ENCODE results near the gene NELFCD. TPM values are rescaled to one million over a fixed set of nuclear protein-coding genes. Genes with fewer than 3 reads are reported as not detected.

Gene NELFCD
- total RNA-seq, 1 experiment from 2014 or later: 58.0 TPM

DNA sequence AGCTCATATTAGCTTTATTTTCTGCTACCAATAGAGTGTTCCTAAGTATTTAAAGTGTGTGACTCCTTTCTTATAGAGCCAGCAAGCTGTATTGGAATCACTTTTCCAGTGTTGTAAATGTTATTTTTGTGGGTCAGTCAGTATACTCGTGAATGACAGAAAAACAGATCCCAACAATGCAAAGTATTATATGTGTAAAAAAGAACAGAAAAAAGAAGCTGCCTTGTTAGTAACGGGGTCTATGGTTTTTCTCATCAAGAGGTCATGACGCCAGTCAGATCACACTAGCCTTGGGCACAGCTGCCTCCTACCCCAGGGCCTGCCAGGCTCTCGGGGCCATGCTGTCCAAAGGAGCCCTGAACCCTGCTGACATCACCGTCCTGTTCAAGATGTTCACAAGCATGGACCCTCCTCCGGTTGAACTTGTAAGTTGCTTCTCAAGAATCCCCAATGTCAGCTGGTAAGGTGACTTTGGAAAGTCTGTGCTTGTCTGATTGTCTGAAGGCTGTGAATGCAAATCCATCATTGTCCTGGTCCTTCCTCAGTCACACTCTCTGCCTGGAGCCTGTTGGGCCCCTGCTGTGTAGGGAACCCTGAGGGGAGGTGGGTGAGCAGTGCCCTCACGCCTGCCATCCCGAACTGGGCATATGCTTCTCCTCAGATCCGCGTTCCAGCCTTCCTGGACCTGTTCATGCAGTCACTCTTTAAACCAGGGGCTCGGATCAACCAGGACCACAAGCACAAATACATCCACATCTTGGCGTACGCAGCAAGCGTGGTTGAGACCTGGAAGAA, 9.8 kb downstream of the NELFCD start:
- in situ Hi-C loops (cut with HindIII; ENCODE audit: low sequenced_read_pairs): no loop called here
- DNase-seq (ENCODE audit: low spot score): no peak

DNA sequence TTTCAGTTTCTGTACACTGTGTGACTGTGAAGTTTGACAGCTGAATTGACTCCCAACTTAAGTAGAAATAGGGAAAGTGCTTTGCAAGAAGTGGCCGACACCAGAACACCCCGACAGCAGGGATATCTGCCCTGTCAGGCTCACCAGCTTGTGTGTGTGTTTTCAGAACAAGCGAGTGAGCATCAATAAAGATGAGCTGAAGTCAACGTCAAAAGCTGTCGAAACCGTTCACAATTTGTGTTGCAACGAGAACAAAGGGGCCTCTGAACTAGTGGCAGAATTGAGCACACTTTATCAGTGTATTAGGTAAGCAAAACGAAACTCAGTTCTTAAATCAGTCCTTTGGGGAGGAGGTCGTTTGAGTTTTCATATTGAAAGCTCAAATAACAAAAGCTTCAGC, 10.7 kb downstream of the NELFCD start:
- DNase-seq (ENCODE audit: low spot score): no peak
- in situ Hi-C loops (cut with HindIII; ENCODE audit: low sequenced_read_pairs): no loop called here

DNA sequence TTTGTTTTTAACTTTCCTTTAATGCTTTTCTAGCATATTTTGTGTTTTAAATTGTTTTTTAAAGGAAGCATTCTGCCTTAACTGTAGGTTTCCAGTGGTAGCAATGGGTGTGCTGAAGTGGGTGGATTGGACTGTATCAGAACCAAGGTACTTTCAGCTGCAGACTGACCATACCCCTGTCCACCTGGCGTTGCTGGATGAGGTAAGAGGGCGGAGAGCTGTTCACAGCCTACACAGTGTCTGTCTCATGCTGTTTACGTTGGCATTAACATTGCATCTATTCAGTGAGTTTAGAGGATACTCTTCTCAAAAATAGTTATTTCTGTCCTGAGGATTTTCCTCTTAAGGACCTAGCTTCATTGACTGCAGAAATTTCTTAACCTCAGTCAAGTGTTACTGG, 11.9 kb downstream of the NELFCD start:
- in situ Hi-C loops (cut with HindIII; ENCODE audit: low sequenced_read_pairs): no loop called here
- DNase-seq (ENCODE audit: low spot score): no peak

DNA sequence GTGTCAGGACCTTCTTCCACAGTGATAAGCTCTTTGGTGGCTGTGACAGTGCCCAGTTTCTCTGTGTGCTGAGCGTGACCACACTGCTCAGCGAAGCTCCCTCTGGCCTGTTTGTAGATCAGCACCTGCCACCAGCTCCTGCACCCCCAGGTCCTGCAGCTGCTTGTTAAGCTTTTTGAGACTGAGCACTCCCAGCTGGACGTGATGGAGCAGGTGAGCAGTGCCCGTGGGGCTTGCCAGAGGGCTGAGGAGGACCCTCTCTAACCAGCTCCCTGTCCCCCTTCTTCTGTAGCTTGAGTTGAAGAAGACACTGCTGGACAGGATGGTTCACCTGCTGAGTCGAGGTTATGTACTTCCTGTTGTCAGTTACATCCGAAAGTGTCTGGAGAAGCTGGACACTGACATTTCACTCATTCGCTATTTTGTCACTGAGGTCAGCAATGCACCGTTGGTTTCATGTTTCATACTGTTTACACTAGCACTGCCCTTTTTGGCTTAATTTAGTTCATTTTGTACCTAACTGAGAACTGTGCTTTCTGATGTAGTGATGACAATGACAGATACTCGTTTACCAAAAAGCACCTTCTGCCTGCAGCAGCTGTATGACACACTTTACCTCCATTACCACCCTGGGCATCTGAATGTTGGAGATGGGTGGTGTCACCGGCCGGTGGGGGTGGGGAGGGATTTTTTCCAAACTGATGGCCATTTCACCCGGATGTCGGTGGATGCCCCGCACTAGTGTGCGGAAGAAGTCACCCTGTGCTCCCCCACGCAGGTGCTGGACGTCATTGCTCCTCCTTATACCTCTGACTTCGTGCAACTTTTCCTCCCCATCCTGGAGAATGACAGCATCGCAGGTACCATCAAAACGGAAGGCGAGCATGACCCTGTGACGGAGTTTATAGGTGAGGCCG, 12.5 kb downstream of the NELFCD start:
- in situ Hi-C loops (cut with HindIII; ENCODE audit: low sequenced_read_pairs): no loop called here
- DNase-seq (ENCODE audit: low spot score): no peak

DNA sequence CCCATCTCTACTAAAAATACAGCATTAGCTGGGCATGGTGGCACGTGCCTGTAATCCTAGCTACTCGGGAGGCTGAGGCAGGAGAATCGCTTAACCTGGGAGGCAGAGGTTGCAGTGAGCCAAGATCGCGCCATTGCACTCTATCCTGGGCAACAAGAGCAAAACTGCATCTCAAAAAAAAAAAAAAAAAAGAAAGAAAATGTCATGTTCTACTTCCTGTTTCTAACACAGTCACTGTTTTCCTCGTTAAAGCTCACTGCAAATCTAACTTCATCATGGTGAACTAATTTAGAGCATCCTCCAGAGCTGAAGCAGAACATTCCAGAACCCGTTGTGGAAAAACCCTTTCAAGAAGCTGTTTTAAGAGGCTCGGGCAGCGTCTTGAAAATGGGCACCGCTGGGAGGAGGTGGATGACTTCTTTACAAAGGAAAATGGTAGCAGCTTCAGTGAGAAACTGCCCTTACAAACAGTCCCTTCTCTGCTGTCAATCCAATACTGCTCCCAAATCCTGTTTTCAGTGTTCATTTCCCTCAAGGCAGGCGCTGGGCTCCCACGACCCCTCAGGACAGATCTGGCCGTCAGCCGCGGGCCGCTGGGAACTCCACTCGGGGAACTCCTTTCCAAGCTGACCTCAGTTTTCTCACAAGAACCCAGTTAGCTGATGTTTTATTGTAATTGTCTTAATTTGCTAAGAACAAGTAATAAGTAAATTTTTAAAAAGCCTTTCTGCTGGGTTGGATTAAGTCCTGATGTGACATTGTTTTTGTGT, 13.5 kb downstream of the NELFCD start:
- DNase-seq (ENCODE audit: low spot score): no peak
- in situ Hi-C loops (cut with HindIII; ENCODE audit: low sequenced_read_pairs): no loop called here

DNA sequence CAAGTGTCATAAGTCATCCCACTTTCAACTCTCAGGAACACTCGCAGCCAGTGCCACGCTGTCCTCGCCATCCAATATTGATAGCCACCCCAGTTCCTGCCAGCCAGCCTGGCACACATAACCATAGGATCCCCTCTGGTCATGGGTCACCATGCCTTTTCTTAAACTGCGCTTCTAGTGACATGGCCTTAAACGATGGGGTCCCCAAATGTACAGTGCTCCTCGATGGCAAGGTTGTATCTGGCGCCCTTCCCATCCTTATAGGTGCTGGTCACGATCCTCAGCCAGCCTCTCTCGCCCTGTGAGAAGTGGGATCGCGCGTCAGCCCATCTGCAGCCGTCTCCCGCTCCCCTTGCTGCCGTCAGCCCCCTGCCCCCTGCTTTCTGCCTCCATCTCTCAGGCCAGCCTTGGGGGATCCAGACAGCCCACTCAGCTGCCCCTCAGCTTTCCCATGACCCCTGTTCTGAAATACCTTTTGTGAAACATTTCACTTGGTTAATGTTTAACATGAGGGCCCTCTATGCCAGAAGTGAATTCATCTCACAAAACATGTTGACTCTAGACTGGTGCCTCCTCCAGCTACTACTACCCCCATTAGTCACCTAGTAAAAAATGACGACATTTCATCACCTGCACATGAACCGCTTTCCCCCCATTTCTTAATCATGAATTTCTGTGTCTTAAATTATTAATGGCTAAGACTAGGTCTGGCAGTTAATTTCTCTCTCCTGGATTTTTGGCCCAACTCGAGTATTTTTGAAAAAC, 14.6 kb downstream of the NELFCD start:
- in situ Hi-C loops (cut with HindIII; ENCODE audit: low sequenced_read_pairs): no loop called here

DNA sequence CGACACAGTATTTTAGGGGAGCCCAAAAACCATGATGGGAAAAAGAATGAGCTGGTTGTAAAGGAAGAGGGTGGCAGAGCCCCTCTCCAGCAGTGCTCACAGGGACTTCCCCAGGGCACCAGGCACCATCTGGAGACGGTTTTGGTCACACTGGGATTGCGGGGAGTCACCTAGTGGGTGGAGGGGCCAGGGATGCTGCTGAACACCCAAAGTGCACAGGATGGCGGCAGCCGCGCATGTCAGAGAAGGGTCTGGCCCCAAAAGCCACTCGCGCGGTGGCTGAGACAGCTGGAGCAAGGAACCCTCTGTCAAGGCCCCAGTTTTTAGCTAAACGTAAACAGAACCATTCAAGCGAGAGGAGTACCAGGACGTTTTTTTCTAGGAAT, 15.2 kb downstream of the NELFCD start:
- no peak for DNase-seq (ENCODE audit: low spot score)

More for the DNA sequence above, 14.6 kb downstream of the NELFCD start:
- DNase-seq (ENCODE audit: low spot score): no peak

DNA sequence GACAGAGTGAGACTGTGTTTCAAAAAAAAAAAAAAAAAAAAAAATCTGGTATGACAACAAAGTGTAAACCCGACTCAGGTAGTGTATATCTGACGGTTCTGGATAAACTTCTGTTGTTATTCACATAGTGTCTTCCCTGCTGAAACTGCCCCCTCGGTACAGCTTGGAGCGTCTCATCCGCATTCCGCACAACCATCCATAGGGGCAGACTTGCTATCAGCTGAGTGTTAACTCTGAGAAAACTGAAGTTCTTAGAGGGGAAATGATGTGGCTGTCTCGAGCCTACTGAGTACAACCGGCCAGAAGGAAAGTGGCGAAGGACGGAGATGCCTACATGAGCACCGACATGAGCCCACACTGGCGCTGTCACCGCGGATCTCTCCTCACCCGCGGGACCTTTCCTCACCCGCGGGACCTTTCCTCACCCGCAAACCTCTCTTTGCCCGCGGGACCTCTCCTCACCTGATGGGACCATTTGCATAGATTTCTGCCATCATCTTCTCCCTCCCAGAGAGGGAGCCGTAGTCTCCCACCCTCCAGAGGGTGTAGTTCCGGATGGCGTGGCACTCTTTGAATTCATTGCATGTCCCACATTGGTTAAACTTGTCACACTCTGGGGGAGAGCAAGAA, 16.2 kb downstream of the NELFCD start:
- no peak for DNase-seq (ENCODE audit: low spot score)
- in situ Hi-C loops (cut with HindIII; ENCODE audit: low sequenced_read_pairs): no loop called here

More for the DNA sequence above, 15.2 kb downstream of the NELFCD start:
- in situ Hi-C loops (cut with HindIII; ENCODE audit: low sequenced_read_pairs): no loop called here

DNA sequence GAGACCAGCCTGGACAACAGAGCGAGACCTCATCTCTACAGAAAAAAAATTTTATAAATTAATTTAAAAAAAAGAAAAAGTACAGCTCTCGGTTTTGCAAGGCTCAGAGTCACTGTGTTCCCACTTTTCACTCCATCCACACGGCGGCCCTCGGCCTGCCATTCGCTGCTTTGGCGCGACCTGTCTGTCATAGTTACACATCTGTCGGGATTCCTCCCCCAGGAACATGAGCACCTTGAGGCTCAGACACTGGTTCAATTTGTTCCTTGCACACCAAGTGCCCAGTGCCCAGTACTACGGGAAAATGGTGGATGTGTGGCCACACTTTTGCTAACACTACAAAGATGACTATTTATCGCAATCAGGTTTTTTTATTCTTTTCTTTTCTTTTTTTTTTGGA, 17.6 kb downstream of the NELFCD start:
- in situ Hi-C loops (cut with HindIII; ENCODE audit: low sequenced_read_pairs): no loop called here
- DNase-seq (ENCODE audit: low spot score): no peak

DNA sequence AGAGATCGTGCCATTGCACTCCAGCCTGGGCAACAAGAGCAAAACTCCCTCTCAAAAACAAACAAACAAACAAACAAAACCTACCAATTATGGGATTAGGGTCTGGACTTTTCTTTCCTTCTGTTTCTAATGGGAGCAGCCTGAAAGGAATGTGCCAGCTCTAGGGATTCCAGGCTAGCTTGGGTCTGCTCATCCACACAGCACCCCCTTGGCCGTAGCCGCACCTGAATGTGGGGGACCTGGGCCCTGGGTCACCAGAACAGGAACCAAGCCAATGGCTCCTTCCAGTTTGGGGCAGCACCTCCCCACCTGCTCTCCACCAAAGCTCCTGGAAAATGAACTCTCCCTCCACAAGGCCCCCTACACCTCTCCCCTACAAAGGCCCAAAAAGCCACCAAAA, 19.3 kb downstream of the NELFCD start:
- in situ Hi-C loops (cut with HindIII; ENCODE audit: low sequenced_read_pairs): no loop called here
- DNase-seq (ENCODE audit: low spot score): no peak

DNA sequence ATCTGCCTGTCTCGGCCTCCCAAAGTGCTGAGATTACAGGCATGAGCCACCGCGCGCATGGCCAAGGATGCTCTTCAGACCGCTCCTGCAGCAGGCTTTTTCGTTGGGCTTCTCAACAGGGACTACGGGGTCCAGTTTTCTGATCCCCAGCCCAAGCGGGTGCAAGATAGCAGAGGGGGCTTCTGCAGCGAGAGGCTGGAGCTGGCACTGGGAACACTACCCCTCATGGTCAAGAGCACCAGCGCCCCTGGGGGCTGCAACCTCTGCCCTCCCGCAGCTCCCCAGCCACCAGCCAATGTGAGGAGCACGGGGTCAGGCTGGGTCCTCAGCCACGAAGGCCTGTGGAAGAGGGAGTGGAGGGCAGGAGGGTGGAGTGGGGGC, 20.0 kb downstream of the NELFCD start:
- in situ Hi-C loops (cut with HindIII; ENCODE audit: low sequenced_read_pairs): no loop called here
- DNase-seq (ENCODE audit: low spot score): no peak

DNA sequence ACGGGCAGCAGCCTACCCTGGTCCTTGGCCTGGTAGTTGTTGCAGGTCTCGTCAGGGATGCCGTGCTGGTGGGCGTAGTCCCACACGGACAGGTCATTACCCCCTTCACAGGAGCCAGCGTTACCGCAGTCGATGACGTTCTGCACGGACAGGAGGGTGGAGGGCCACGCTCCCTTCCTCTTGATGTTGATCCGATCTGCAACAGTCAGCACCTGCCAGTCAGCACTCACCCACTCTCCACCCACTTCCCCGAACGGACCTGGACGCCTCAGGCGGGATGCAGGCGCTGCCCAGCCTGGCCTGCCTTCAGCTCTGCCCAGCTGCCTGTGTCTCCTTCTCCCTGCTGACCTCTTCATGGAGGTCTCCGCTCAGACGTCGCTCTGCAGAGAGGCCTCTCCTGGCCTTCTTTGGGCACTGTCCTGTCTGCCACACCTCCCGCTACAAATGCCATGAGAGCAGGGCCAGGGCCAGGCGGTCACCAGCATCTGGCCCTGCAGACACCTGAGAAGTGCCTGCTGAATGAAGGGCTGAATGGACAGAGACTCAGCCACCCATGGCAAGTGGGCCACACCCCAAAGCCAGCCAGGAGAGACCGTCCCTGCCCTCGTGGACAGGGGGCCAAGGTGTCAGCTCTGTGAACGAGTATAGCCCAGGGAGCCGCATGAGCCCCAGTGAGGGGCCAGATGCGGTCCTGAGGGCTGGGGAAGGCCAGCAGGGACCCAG, 20.6 kb downstream of the NELFCD start:
- no peak for DNase-seq (ENCODE audit: low spot score)
- in situ Hi-C loops (cut with HindIII; ENCODE audit: low sequenced_read_pairs): no loop called here

DNA sequence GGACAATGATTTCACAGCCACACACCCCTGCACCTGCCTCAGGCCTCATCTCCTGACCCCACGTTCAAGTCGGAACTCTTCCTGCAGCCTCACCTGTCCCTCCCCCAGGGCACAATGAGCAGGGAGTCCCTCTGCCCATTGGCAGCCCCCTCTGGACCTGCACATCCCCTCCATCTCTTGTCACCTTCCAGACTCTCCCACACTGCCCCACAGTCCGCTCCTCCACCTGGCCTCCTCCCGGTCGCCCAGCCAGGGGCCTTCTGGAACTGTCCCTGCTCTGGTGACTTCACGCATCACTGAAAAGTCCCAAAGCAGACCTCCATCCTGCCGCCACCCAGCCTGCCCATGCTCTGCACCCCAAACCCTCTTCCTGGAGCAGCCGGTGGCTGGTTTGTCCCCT, 21.3 kb downstream of the NELFCD start:
- DNase-seq (ENCODE audit: low spot score): no peak
- in situ Hi-C loops (cut with HindIII; ENCODE audit: low sequenced_read_pairs): no loop called here

DNA sequence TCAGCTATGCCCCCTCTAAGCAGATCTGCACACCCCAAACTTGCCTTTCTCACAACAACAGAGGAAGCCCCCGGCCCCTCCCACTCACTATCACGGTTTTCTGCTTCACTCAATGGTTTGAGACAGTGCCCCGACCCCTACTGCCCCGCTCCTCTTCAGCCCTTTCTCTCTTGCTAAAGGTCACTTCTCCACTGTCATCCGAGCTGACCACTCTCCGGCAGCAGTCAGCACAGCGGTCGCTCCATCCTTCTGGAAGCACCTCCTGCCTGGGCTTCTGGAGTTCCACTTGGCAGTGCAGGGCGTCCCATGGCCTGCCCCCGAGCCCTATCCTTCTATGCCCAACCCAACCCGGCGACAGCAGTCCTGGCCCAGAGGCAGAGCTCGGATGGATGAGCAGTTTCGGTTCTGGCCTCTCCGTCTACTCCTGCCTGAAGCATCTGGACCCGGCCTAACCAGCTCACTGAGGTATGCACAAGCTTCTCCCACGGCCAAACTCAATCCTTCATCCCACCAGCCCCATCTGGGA, 21.9 kb downstream of the NELFCD start:
- in situ Hi-C loops (cut with HindIII; ENCODE audit: low sequenced_read_pairs): no loop called here

DNA sequence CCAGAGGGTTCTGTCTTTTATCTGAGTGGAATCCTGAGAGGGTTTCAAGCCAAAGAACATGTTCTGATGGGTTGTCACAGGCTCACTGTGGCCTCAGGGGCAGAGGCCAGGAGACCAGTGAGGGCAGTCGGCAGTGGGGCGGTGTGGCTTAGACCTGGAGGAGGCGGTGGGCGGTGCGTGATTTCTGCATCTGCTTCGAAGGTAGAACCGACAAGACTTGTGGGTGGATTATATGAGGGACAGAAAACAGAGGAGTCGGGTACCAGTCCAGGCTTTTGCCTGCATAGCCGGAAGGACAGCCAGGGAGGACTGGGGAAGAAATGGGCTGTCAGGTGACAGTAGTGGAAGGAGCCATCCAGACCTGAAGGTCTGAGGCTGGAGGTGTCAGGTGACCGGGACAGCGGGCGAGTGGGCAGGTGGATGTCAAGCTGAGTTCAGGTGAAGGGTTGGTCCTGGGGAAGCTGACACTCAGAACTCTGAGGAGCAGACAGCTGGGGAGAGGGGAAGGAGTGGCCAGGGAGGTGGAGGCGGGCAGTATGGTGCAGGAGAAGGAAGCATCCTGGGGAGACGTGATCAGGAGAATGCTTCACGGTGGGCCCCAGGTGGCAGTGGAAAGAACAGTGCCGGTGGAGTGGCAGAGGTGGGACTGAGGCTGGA, 22.9 kb downstream of the NELFCD start:
- in situ Hi-C loops (cut with HindIII; ENCODE audit: low sequenced_read_pairs): no loop called here

More for the DNA sequence above, 21.9 kb downstream of the NELFCD start:
- no peak for DNase-seq (ENCODE audit: low spot score)

DNA sequence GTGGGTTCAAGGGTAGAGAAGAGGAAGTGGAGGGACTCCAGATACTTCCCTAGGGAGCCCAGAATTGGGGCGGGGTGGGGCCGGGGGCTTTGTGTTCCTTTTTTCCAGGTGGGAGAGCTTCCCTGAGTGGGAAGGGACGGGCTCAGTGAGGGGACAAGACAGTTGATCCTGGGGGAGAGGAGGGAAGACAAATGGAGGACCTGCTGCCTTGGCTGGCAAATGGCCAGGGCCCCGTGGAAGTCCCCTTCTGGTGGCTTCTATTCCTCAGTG, 23.4 kb downstream of the NELFCD start:
- in situ Hi-C loops (cut with HindIII; ENCODE audit: low sequenced_read_pairs): no loop called here

More for the DNA sequence above, 22.9 kb downstream of the NELFCD start:
- DNase-seq (ENCODE audit: low spot score): peak; percentile 49

DNA sequence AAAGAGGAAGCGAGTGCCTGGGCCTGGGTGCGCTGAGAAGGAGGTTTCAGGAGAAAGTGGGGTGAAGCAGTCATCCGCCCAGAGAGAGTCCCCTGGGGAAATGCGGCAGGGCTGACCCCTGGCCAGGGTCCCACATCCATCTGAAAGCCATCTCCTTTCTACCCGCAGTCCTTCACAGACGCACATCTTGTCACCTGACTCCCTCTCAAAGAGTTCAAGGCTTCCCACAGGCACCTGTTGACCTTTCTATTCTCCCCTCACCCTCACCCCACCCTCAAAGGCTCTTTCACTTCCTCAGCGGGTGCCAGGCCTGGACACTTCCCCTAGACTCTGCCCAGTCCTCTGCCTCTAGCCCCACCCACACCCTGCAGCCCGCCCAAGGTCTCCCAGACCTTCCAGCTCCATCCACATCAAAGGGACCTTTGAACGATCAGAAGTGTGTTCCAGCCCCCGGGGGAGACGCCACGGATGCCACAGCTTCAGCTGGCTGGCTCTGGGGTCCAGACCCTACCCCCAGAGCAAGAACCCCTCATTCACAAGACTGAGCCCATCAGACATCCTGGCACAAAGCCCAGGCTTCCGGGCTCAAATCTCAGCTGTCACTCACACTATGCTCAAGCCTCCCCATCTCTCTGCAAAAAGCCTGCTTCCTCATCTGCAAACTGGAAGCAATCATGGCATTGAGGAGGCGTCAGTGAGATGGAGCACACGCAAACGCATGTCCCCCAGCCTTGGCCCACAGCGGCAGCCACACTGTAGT, 23.9 kb downstream of the NELFCD start:
- in situ Hi-C loops (cut with HindIII; ENCODE audit: low sequenced_read_pairs): no loop called here
- peak; percentile 37 for DNase-seq (ENCODE audit: low spot score)

More for the DNA sequence above, 23.4 kb downstream of the NELFCD start:
- DNase-seq (ENCODE audit: low spot score): no peak

All from G401 (cell line).